Ovary (tissue), 9 donors: Measurements from ENCODE around the gene HMBS. TPM values are rescaled to one million over a fixed set of nuclear protein-coding genes. Genes with fewer than 3 reads are reported as not detected.

Experiments
- DNase-seq, 5 donors: peaks; one replicate each; pipeline ENCODE4 v3.0.0-alpha.2; 2019 to 2020
- H3K27ac ChIP-seq, 2 donors: fragments of 200-600 bp; one replicate each; pipeline versions ENCODE4 v1.5.1 to v1.8.0; 2019 to 2022
- H3K27me3 ChIP-seq: fragments of 200-600 bp; one replicate; pipeline ENCODE4 v1.8.0; 2022
- H3K36me3 ChIP-seq: fragments of 200-600 bp; sonication (generic); one replicate; pipeline ENCODE4 v1.5.1; 2019
- H3K4me1 ChIP-seq: one replicate; pipeline ENCODE4 v1.8.1; 2013; ENCODE audit warnings: mild to moderate bottlenecking, moderate library complexity; ENCODE audit not compliant: insufficient read depth
- H3K4me3 ChIP-seq: fragments of 200-600 bp; sonication (generic); one replicate; pipeline ENCODE4 v1.5.1; 2017
- H3K9me3 ChIP-seq, 2 donors: fragments of 200-600 bp in 1 of 2; sonication (generic) in 1 of 2; one replicate each; pipeline versions ENCODE4 v1.5.1 to v1.8.1; 2013 to 2019; ENCODE audit warnings: mild to moderate bottlenecking in 1 of 2, moderate library complexity in 1 of 2
- EP300 ChIP-seq: sonication (generic); formaldehyde crosslinking; IDR thresholded peaks from one replicate; pipeline ENCODE4 v1.6.1; 2017; ENCODE audit warnings: antibody characterized with exemption
- POLR2A ChIP-seq: fragments of 450-650 bp; IDR thresholded peaks from one replicate; pipeline ENCODE4 v1.6.1; 2017; ENCODE audit warnings: antibody characterized with exemption, mild to moderate bottlenecking, moderate library complexity
- WGBS, 3 donors: extraction: QIAGEN DNeasy Blood & Tissue Kit in 1 of 3; methylation state at CpG; one replicate each; pipeline versions ENCODE4 v1.1.5 to v1.1.7; 2013 to 2017; 5-methylcytosine and 5-hydroxymethylcytosine counted together
- intact Hi-C, 4 donors: fragments of 100-400 bp; cut with DNase I; formaldehyde crosslinking; loops; one replicate each; pipeline versions ENCODE4 v1.11.0 to v1.15.1; 2022 to 2023
- polyA plus RNA-seq, 2 donors: library from polyadenylated mRNA; stranded (reverse); fragments of 200-250 nt in 1 of 2; fragments of 350-450 nt in 1 of 2; fragmentation: Illumina TruSeq in 1 of 2; extraction: RNeasy Lipid Tissue Mini Kit (QIAGEN cat#74804) in 1 of 2; gene quantifications; one replicate each; pipeline ENCODE4 v1.2.3, GENCODE V29; 2013 to 2014
- total RNA-seq, 7 donors: library from RNA; depleted of rRNA in 2 of 7; stranded (reverse); fragments of >200 nt in 2 of 7; fragmentation: NEBNext Ultra II Directional in 3 of 7; extraction: Animal tissue kit (Norgen Biotek cat#: 25700) in 3 of 7; gene quantifications; one replicate each; pipeline versions ENCODE4 v1.1.0 to v1.2.4, GENCODE V29; 2016 to 2023
- TF ChIP-seq, protein P1 (sequence below), 3 donors: fragments of 450-650 bp in 2 of 3; fragments of 200-600 bp in 1 of 3; IDR thresholded peaks; one replicate each; pipeline versions ENCODE4 v1.5.1 to v1.8.0; 2016 to 2022; ENCODE audit warnings: antibody characterized with exemption in 3 of 3, mild to moderate bottlenecking in 1 of 3
- donor health status: DM: no; HTN: no; CAD: no; lungs with moderate emphysema.
- donor health status: DM: no; HTN: no; CAD: no.
- donor health status: Bipolar disorder and iron deficiency.
- donor health status: DM: yes; HTN: yes; CAD: no.
- donor health status: DM: no; HTN: no; CAD: no.
- donor health status: DM: yes; HTN: yes; CAD: no.

Gene HMBS
- total and polyA plus RNA-seq, 9 donors, result 1.1 to 19.4 (median 7.6) TPM

DNA sequence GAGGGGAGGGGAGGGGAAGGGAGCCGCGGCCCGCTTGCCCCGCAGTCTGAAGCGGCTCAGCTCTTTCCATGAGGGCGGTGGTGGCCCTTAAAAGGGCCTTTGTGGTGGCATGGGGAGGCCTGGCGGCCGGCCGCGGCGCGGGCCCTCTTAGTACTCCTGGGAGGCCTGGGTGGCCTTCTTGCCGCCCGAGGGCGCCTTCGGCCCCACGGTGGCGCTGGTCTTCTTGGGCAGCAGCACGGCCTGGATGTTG is 10.1 kb downstream of the HMBS start:
- H3K9me3 ChIP-seq, result no peaks in the 10 kb centered on the region
- DNase-seq, result peak; percentile 81 to 88 (median 86)
- no peak for TF ChIP-seq POLR2A
- TF ChIP-seq, protein P1, sequence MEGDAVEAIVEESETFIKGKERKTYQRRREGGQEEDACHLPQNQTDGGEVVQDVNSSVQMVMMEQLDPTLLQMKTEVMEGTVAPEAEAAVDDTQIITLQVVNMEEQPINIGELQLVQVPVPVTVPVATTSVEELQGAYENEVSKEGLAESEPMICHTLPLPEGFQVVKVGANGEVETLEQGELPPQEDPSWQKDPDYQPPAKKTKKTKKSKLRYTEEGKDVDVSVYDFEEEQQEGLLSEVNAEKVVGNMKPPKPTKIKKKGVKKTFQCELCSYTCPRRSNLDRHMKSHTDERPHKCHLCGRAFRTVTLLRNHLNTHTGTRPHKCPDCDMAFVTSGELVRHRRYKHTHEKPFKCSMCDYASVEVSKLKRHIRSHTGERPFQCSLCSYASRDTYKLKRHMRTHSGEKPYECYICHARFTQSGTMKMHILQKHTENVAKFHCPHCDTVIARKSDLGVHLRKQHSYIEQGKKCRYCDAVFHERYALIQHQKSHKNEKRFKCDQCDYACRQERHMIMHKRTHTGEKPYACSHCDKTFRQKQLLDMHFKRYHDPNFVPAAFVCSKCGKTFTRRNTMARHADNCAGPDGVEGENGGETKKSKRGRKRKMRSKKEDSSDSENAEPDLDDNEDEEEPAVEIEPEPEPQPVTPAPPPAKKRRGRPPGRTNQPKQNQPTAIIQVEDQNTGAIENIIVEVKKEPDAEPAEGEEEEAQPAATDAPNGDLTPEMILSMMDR (IDR thresholded peaks at IDR 0.05), result peak in 1 of 3 donors; percentile 68
- no peak for TF ChIP-seq EP300
- peaks cover 2% of the 10 kb centered on the region for H3K4me1 ChIP-seq
- peak overlapping the region; percentile 80 to 96 for H3K27ac ChIP-seq
- H3K36me3 ChIP-seq, result no peaks in the 10 kb centered on the region
- peak overlapping the region; percentile 92 for H3K4me3 ChIP-seq
- H3K27me3 ChIP-seq, result no peaks in the 10 kb centered on the region
- intact Hi-C loops, result loop anchor here in 2 of 4 donors (5.0 to 10.0 kb wide), 2 partner anchors 103 to 240 kb away; partner anchors contain the start of gene RNF26 (in 1 of the 2)
- WGBS, 3 donors, result 0 to 3% (median 0%) methylated on average over 5 to 19 of the region's 19 CpGs

DNA sequence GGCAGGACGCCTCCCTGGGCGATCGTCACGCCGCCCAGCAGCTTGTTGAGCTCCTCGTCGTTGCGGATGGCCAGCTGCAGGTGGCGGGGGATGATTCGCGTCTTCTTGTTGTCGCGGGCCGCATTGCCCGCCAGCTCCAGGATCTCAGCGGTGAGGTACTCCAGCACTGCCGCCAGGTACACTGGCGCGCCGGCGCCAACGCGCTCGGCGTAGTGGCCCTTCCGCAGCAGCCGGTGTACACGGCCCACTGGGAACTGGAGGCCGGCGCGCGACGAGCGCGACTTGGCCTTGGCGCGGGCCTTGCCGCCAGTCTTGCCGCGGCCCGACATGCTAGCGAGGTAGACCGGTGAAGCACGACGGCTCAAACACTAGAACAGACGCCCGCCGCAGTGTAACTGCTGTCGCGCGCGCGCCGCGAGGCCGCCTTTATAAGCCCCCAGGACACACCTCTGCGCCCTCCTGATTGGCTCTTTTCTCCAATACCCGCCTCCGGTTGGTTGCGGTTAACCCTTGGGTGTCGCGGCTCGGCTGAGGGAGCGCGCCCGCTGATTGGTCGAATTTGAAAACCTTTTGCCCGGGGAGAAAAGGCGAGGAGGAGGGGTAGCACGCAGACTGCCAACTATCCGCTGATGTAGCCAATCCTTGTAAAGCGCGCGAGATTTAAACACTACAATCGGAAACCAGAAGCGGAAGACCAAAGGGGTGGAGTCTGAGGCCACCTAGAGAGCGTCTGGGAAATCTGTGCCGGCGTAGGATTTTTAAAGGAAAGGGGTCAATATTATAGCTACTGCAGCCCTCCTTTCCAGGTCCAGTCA is 10.6 kb downstream of the HMBS start:
- Histone ChIP-seq H3K36me3 (no peaks in the 10 kb centered on the region), H3K27me3 (no peaks in the 10 kb centered on the region), H3K4me3 (peak overlapping the region; percentile 92), H3K27ac (peak overlapping the region; percentile 80 to 96), H3K9me3 (no peaks in the 10 kb centered on the region), H3K4me1 (peaks cover 2% of the 10 kb centered on the region)
- peak; percentile 98 to 99 (median 99) for DNase-seq
- no peak for TF ChIP-seq EP300
- peak; percentile 99 for TF ChIP-seq POLR2A
- TF ChIP-seq, protein P1 (IDR thresholded peaks at IDR 0.05), result peak in 2 of 3 donors; percentile 70 to 85
- intact Hi-C loops, result loop anchor here in 1 of 4 donors (10.0 kb wide), 1 partner anchor 240 kb away; the partner anchor contains the start of gene RNF26
- WGBS, 3 donors, result 0 to 1% (median 0%) methylated on average over 69 to 79 of the region's 79 CpGs

DNA sequence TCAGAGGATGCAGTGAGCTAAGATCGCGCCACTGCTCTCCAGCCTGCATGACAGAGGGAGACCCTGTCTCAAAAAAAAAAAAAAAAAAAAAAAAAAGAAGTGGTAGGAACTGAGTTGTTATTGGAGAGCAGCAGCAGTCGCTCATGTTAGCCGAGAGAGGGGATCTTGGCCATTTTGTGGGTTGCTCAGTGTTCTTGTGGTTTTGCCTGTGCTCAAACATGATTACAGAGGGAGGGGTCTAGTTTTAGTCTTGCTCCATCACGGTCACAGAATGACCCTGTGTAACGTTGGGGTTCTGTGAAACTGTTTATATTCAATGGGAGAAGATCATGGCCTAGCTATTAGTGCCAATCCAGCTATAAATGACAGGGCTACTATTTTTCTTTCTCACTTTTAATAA is 15.0 kb downstream of the HMBS start:
- Histone ChIP-seq H3K4me3 (no peak overlapping the region), H3K9me3 (no peaks in the 10 kb centered on the region), H3K4me1 (peaks cover 12% of the 10 kb centered on the region), H3K27me3 (no peaks in the 10 kb centered on the region), H3K36me3 (no peaks in the 10 kb centered on the region), H3K27ac (no peak overlapping the region)
- DNase-seq, result no peak
- 71 to 76% (median 74%) methylated on average over 6 of the region's 6 CpGs for WGBS, 3 donors
- intact Hi-C loops, result loop anchor here in 2 of 4 donors (10.0 kb wide), 2 partner anchors 95 to 235 kb away; partner anchors contain the start of gene RNF26 (in 1 of the 2)
- TF ChIP-seq POLR2A (no peak), EP300 (no peak)
- TF ChIP-seq, protein P1 (IDR thresholded peaks at IDR 0.05), result no peak

DNA sequence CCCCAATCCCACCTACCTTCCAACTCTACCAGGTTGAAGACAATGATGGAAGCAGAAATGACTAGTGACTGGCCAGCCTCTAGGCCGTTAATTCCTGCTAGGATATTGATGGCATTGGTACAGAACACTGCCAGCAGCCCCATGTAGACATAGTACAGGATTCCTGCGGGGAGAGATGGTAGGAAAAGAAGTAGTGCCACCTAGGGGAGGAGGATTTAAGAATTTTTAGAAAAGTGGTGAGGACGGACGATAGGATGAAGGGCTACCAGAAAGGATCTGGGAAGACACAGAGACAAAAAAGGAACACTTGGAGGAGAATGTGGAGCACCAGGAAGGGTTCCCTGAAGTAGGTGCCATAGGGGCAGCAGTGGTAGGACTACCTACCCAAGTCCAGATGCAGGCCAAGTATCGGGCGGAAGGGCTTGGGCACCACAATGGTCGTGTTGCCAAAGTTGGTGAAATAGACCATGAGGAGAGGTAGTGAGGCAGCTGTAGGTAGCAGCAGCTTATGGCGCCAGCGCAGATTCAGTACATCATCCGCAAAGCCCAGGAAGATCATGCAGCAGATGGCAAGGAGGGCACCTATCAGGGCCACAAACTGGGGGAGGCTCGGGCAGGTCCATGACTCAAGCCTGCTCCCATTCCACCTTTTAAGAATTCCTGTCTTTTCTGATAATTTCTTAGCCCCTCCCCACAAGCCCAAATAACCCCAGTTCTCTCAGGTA is 15.7 kb downstream of the HMBS start:
- peaks cover 12% of the 10 kb centered on the region for H3K4me1 ChIP-seq
- no peak overlapping the region for H3K27ac ChIP-seq
- intact Hi-C loops, result loop anchor here in 1 of 4 donors (10.0 kb wide), 1 partner anchor 94 kb away; no protein-coding TSS in a partner anchor
- DNase-seq, result no peak
- H3K27me3 ChIP-seq, result no peaks in the 10 kb centered on the region
- H3K4me3 ChIP-seq, result peak overlapping the region; percentile 82
- no peaks in the 10 kb centered on the region for H3K36me3 ChIP-seq
- TF ChIP-seq EP300 (no peak), POLR2A (no peak)
- TF ChIP-seq, protein P1 (IDR thresholded peaks at IDR 0.05), result no peak
- no peaks in the 10 kb centered on the region for H3K9me3 ChIP-seq
- WGBS, 3 donors, result 40 to 48% (median 42%) methylated on average over 11 of the region's 11 CpGs
